Adrenal gland (tissue), 12 donors: ENCODE data around the gene COL2A1. TPM values are rescaled to one million over a fixed set of nuclear protein-coding genes. Genes with fewer than 3 reads are reported as not detected.

Experiments used
- DNase-seq, 7 donors: peaks; one replicate each; pipeline ENCODE4 v3.0.0-alpha.2; 2019 to 2020
- H3K27ac ChIP-seq, 5 donors: fragments of 200-600 bp; sonication (generic) in 4 of 5; 1 replicate in 3 of 5; 2 replicates in 2 of 5; pipeline versions ENCODE4 v1.5.1 to v1.8.0; 2016 to 2020; ENCODE audit warnings: mild to moderate bottlenecking in 1 of 5
- H3K27me3 ChIP-seq: fragments of 200-600 bp; 2 replicates; pipeline ENCODE4 v1.8.0; 2021
- H3K36me3 ChIP-seq, 2 donors: fragments of 200-600 bp; replicated peaks in 1 of 2; 1 replicate in 1 of 2; 2 replicates in 1 of 2; pipeline versions ENCODE4 v1.5.1 to v1.8.0; 2018 to 2022
- H3K4me1 ChIP-seq, 2 donors: fragments of 200-600 bp; replicated peaks in 1 of 2; 1 replicate in 1 of 2; 2 replicates in 1 of 2; pipeline versions ENCODE4 v1.5.1 to v1.8.0; 2018 to 2021
- H3K4me3 ChIP-seq, 4 donors: fragments of 200-600 bp; sonication (generic) in 3 of 4; one replicate each; pipeline ENCODE4 v1.5.1; 2016 to 2018
- H3K9me3 ChIP-seq, 3 donors: fragments of 200-600 bp; sonication (generic) in 1 of 3; replicated peaks in 1 of 3; 1 replicate in 2 of 3; 2 replicates in 1 of 3; pipeline versions ENCODE4 v1.5.1 to v1.8.0; 2016 to 2021
- CTCF ChIP-seq, 6 experiments: fragments of 450-650 bp in 4 of 6; fragments of 200-600 bp in 2 of 6; sonication (generic) in 1 of 6; IDR thresholded peaks; 1 replicate in 5 of 6; 2 replicates in 1 of 6; pipeline versions ENCODE4 v1.5.1 to v1.8.0; 2016 to 2021; ENCODE audit warnings: antibody characterized with exemption in 6 of 6, mild to moderate bottlenecking in 2 of 6, moderate library complexity in 1 of 6
- POLR2A ChIP-seq, 2 donors: fragments of 450-650 bp; IDR thresholded peaks; one replicate each; pipeline ENCODE4 v1.6.1; 2017; ENCODE audit warnings: antibody characterized with exemption in 2 of 2, mild to moderate bottlenecking in 2 of 2, moderate library complexity in 1 of 2
- WGBS, 4 donors: extraction: QIAGEN DNeasy Blood & Tissue Kit in 2 of 4; methylation state at CpG; one replicate each; pipeline versions ENCODE4 v1.1.5 to v1.1.7; 2013 to 2017; 5-methylcytosine and 5-hydroxymethylcytosine counted together
- intact Hi-C, 2 donors: fragments of 100-400 bp; cut with DNase I; formaldehyde crosslinking; loops; one replicate each; pipeline versions ENCODE4 v1.14.1 to v1.15.0; 2022 to 2023
- polyA plus RNA-seq, 3 donors: library from polyadenylated mRNA; stranded (reverse); fragments of 200-250 nt in 2 of 3; fragments of 350-450 nt in 1 of 3; fragmentation: Illumina TruSeq in 1 of 3; extraction: RNeasy Lipid Tissue Mini Kit (QIAGEN cat#74804) in 1 of 3; gene quantifications; one replicate each; pipeline ENCODE4 v1.2.3, GENCODE V29; 2013 to 2014
- total RNA-seq, 9 donors: library from RNA; depleted of rRNA in 4 of 9; stranded (reverse); fragments of >200 nt in 4 of 9; fragments of 120-200 nt in 1 of 9; fragmentation: NEBNext Ultra II Directional in 1 of 9; extraction: Animal tissue kit (Norgen Biotek cat#: 25700) in 1 of 9; gene quantifications; one replicate each; pipeline versions ENCODE4 v1.1.0 to v1.2.4, GENCODE V29; 2013 to 2023
- donor health status: healthy with polysubstance abuse.
- donor health status: Bipolar disorder and iron deficiency.
- donor health status: DM: yes; HTN: yes; CAD: no.
- donor health status: DM: no; HTN: no; CAD: no.
- donor health status: DM: no; HTN: no; CAD: no.
- donor health status: DM: yes; HTN: yes; CAD: no.

COL2A1 gene
- total and polyA plus RNA-seq, 12 donors: 0.07 to 18.2 (median 0.25) TPM; not detected in 3

DNA sequence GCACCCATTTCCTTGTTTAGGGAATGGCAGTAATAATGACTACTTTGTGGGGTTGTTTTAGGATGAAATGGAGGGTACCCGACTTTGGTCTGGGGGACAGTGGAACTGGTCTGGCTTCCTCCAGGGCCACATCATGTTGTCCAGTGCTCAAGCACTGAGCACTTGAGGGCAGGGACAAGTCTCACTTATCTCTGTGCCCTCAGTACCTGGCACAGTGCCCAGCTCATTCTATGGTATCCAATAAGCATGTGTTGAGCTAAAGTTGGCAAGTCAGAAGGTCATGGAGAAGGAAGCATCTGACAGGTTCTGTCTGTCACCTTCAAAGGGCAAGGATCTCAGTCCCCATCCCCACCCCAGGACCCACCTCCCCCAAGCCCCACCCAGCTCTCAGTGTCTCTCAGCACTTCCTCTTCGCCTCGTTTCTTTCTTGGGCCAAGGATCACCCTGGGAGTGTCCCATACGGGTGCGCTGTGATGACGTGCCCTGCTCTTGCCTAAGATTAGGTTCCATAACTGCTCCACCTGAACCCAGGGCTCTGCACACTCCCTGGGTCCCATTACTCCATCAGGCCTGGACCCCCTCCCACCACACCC lies 65.2 kb downstream of the COL2A1 start:
- H3K27me3 ChIP-seq: no peaks in the 10 kb centered on the region

DNA sequence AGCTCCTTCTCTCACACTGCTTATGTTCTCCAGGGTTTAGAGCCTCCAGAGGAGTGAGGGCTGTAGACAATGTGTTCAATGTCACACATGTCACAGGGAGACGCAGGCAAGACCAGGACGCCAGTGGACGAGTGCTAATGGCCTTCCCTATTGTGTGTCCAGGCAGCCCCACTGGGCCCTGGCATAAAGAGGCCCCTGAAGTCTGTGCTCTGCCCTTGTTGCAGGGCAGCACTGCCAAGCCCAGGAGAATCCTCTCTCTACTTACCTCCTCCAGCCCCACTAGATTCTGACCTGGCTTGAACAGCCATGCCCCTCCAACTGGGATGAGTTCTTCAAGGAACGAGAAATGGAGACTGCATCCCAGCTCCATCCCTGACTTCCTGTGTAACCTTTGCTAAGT lies 65.7 kb downstream of the COL2A1 start:
- no peak for DNase-seq
- H3K27me3 ChIP-seq: no peaks in the 10 kb centered on the region
- no peaks in the 10 kb centered on the region for H3K9me3 ChIP-seq
- no peaks in the 10 kb centered on the region for H3K4me1 ChIP-seq
- intact Hi-C loops: no loop called here
- no peak overlapping the region for H3K27ac ChIP-seq
- 96 to 100% (median 99%) methylated on average over 2 to 4 of the region's 4 CpGs for WGBS, 4 donors
- TF ChIP-seq CTCF (IDR thresholded peaks at IDR 0.05): no peak
- TF ChIP-seq POLR2A (IDR thresholded peaks at IDR 0.05): no peak
- no peaks in the 10 kb centered on the region for H3K36me3 ChIP-seq
- H3K4me3 ChIP-seq: no peak overlapping the region

More for the DNA sequence above, 65.2 kb downstream of the COL2A1 start:
- WGBS, 4 donors: 74 to 86% (median 82%) methylated on average over 4 to 6 of the region's 6 CpGs
- Histone ChIP-seq H3K36me3 (no peaks in the 10 kb centered on the region), H3K4me3 (no peak overlapping the region), H3K4me1 (no peaks in the 10 kb centered on the region), H3K9me3 (no peaks in the 10 kb centered on the region), H3K27ac (no peak overlapping the region)
- TF ChIP-seq CTCF (IDR thresholded peaks at IDR 0.05) (no peak), POLR2A (IDR thresholded peaks at IDR 0.05) (no peak)
- intact Hi-C loops: no loop called here
- peak in 4 of 7 donors; percentile 45 to 60 (median 51) for DNase-seq

GRCh38 chr12:47938093-47938492 lies 66.2 kb downstream of the COL2A1 start:
- no peak for DNase-seq
- 95 to 100% (median 98%) methylated on average over 1 of the region's 1 CpG for WGBS, 4 donors
- no peaks in the 10 kb centered on the region for H3K9me3 ChIP-seq
- no peak overlapping the region for H3K27ac ChIP-seq
- TF ChIP-seq CTCF (IDR thresholded peaks at IDR 0.05) (no peak), POLR2A (IDR thresholded peaks at IDR 0.05) (no peak)
- H3K4me3 ChIP-seq: no peak overlapping the region
- H3K36me3 ChIP-seq: no peaks in the 10 kb centered on the region
- no peaks in the 10 kb centered on the region for H3K27me3 ChIP-seq
- intact Hi-C loops: no loop called here
- H3K4me1 ChIP-seq: no peaks in the 10 kb centered on the region

DNA sequence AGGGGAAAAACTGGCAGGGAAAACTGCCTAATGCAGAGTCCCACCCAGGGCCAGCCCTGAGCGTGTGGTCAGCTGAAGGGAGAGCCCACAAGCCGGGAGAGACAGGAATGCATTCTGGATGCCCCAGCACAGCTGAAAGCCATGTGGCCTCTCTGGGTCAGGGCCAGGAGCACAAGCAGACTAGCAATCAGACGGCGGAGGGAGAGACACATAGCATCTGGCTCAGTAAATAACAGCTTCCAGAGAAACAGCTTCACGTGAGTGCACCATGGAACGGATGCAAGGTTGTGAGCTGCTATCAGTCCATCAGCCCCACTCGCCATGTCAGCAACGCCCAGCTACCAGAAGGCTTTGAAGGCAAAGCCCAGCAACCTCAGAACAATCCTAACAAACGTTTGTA lies 69.1 kb downstream of the COL2A1 start:
- no peaks in the 10 kb centered on the region for H3K36me3 ChIP-seq
- TF ChIP-seq CTCF (IDR thresholded peaks at IDR 0.05) (no peak), POLR2A (IDR thresholded peaks at IDR 0.05) (no peak)
- WGBS, 4 donors: 54 to 65% (median 60%) methylated on average over 9 of the region's 9 CpGs
- intact Hi-C loops: no loop called here
- no peaks in the 10 kb centered on the region for H3K27me3 ChIP-seq
- H3K27ac ChIP-seq: no peak overlapping the region
- H3K4me1 ChIP-seq: no peaks in the 10 kb centered on the region
- H3K4me3 ChIP-seq: no peak overlapping the region
- H3K9me3 ChIP-seq: no peaks in the 10 kb centered on the region
- DNase-seq: peak in 4 of 7 donors; percentile 31 to 68 (median 34)
